NCI-H345 treated with DMSO at 0.1 percent for 48 hours (cell line): ENCODE measurements around the gene METTL4.

Experiments
- DNase-seq: peaks from one replicate; lab custom pipeline; 2025; ENCODE audit not compliant: unreplicated experiment; lab: John Stamatoyannopoulos, UW

Gene METTL4, protein sequence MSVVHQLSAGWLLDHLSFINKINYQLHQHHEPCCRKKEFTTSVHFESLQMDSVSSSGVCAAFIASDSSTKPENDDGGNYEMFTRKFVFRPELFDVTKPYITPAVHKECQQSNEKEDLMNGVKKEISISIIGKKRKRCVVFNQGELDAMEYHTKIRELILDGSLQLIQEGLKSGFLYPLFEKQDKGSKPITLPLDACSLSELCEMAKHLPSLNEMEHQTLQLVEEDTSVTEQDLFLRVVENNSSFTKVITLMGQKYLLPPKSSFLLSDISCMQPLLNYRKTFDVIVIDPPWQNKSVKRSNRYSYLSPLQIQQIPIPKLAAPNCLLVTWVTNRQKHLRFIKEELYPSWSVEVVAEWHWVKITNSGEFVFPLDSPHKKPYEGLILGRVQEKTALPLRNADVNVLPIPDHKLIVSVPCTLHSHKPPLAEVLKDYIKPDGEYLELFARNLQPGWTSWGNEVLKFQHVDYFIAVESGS

DNA sequence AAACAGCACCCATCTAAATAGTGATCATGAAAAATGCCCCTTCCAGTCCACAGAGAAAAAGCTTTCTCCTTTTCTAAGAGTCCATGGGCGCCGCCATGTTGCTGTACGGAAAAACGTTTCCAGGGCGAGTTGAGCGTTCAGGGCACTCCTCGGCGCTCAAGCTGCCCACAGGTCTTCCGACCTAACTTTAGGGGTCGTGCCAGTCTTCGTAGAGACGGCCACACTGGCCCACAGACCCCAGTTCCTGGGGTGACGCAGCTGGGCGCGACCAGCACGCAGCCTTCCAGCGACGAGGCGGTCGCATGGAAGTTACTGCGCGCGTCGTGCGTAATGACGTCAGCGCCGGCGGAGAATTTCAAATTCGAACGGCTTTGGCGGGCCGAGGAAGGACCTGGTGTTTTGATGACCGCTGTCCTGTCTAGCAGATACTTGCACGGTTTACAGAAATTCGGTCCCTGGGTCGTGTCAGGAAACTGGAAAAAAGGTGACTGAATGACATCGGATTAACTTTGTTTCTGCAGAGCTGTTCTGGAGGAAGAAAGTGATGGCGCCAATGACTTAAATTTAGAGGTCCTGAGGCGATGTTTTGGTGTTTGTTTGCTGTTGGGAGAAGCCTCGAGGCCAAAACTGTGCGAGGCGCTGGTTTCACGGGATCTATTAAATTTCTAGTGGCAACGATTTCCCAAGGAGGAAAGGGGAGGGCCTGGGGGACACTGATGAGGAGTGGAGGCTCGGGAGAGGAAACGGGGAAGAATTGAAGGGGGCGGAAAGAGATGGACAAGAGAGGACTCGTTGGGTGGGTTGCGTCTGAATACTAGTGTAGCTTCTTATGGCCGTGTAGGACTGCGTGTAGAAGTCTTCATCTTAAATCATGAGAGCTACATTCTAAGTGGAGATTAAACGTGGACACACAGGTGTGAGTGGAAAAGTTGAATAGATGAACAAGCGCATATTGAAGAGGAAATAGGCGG lies at the start of gene METTL4, which contains the start of gene NDC80:
Gene METTL4 (minus strand): TSS at position 306 of the 971 bp plus-strand sequence. CDS start 4,289 bp downstream, outside the sequence.
Gene NDC80 (plus strand): TSS at position 358 of the 971 bp plus-strand sequence. CDS start 1,429 bp downstream, outside the sequence.
- DNase-seq = peak; percentile 79

DNA sequence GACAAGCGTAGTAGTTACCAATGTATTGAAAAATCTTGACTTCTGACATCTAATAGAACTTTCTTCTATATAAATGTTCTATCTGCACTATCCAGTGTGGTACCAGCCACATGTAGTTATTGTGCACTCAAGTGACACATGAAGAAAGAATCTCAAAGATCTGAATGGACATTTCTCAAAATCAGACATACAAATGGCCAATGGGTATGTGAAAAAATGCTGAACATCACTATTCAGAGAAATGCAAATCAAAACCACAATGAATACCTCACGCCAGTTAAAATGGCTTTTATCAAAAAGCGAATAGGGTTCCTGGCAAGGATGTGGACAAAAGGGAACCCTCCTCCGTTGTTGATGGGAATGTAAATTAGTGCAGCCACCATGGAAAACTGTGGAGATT lies 46.7 kb upstream of the METTL4 start:
- DNase-seq = no peak

DNA sequence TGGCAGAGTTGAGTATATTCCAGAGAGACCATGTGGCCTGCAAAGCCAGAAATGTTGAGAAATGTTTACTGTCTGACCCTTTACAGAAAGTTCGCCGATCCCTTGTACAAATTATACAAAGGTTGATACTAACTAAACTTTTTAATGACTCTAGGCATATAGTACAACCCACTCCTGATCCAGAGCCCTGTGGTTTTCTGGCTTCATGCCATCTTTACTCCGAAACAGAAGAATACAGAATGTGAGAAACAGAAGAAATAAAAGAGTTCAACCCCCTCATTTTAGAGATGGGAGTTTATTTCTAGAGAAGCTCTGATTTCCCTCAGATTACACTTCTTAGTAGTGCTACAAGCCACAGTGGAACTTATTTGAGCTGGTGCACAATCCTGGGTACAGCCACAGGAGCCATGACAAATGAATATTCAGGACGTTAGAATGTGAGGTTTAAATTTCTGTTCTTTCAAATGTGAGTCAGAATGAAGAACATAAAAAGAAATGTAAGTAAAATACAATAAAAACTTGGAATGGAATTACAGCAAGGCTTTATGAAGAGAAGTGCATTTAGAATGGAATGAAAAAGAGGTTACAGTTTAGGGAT lies 46.2 kb upstream of the METTL4 start:
- no peak for DNase-seq

DNA sequence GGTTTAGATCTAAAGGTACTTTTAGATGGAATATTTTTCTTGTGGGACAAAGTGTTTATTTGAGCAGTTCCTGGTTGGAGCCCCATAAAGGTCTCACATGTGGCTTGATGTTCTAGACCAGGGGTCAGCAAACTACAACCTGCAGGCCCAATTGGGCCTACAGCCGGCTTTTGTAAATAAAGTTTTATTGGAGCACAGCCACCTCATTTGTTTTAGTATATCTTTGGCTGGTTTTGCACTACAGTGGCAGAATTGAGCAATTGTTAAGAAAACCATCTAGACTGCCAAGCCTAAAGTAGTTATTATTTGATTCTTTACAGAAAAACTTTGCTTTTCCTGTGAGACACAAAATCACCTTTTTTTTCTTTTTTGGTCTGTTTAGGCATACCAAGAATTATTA lies 41.7 kb upstream of the METTL4 start:
- no peak for DNase-seq

DNA sequence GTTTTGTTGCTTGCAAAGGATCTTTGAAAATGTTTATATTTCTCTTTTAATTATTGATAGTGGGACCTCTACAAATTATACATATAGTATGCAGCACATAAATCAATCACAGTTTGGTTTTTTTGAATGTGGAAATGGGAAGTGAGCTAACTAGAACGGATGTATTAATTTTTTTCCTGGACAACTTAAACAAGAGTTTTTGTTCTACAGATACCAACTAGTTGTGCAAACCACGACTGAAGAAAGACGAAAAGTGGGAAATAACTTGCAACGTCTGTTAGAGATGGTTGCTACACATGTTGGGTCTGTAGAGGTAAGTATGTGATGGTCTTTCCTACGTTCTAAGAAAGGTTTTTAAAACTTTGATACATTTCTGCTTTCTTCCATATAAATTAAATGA lies 39.2 kb upstream of the METTL4 start:
- no peak for DNase-seq

DNA sequence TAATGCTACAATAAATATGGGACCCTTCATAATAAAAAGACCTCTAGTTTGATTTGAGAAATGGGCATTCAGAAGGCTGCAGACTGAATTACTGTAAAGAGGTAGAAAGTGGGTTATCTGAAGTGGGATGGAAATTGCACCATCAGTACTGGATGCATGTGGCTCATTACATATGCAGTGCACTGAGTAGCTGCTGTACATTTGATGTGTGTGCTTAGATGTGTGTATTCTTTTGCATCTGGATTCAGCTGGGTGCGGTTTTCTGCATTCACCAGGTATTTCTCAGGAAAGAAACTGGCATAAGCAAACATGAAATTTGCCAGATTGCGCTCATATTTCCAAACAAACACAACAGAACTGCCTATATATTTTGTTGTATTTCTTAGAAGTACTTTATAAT lies 38.3 kb upstream of the METTL4 start:
- no peak for DNase-seq

DNA sequence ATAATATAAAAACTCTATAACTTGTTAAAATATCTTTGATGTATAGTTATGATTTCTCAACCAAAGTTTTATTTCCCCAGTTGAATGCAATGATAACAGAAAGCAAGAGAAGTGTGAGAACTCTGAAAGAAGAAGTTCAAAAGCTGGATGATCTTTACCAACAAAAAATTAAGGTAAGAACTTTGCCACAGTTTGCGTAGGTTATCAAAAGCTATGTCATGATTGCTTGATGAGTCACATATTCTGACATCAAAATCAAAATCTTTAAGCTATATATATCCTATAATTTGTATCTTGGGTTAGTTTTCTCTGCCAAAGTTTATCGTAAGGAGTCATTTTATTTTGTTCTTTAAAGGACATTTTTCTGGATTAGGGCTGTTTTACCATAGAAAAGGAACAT lies 35.0 kb upstream of the METTL4 start:
- no peak for DNase-seq

DNA sequence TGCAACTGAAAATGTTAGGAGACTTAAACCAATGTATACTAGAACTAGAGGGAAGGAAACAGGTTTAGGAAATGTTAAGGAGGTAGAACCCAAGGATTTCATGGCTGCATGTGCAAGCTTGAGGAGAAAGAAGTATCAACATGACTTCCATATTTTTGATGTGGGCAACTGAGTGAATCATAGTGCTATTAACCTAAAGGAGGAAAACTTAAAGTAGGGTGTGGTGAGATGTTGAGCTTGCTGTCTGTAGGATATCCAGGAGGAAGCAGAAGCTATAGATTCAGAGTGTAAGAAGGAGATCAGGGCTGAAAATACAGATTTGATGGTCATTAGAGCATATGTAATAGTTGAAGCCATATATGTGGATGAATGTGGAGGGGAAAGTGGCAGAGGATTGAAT lies 31.5 kb upstream of the METTL4 start:
- no peak for DNase-seq

DNA sequence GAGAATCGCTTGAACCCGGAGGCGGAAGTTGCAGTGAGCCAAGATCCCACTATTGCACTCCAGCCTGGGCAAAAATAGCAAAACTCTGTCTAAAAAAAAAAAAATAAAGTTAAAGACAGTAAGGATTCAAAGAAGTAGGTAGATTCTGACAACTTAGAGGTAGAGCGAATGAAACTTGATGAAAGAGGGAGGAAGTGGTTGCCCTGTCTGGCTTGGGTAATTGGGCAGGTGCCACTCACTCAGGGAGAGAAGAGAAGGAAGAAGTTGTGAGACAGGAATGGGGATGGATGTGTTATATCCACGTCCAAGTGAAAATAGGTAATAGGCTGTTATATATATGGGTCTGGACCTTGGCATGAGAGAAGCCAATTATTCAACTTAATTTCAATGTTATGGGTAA lies 26.3 kb upstream of the METTL4 start:
- no peak for DNase-seq

DNA sequence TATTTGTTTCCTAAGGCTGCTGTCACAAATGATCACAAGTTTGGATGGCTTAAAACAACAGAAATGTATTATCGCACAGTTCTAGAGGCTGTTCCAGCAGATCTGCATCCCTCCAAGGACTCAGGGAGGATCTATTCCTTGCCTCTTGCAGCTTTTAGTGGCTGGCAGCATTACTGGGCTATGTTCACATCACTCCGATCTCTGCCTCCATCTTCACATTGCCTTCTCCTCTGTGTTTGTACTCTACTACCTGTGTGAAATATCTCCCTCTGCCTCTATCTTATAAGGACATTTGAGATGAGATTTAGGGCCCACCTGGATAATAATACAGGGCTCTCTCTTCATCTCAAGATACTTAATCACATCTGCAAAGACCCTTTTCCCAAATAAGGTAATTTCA lies 19.0 kb upstream of the METTL4 start:
- no peak for DNase-seq

DNA sequence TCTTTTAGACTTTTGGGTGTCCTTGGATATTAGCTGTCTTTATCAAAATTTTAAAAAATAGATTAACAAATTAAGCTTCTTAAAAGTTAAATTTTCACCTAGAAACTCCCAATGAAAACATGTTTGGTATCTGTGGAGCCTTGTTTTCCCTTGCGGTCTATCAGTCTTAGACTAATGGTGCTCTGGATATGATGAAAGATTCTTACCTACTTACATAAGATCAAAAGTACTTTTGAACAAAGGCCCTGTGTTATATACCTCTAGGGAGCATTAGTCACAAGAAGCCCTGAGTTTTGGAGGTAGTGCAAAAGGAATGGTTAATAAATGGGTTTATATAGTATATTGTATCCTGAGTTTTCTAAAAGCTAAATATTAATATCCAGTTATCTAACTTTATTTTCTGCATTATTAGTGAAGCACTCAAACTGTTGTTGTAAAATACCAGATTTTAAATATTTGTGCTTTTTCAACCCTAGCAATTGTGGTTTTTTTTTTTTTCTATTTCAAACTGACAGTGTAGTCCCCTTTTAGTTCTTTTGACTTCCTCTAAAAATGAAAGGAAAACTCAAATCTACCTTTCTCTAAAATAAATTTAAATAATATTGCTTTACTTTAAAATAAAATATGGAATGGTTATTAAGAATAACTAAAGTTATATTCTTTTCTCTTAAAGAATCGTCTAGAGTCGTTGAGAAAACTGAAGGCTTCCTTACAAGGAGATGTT lies 18.2 kb upstream of the METTL4 start:
- no peak for DNase-seq

DNA sequence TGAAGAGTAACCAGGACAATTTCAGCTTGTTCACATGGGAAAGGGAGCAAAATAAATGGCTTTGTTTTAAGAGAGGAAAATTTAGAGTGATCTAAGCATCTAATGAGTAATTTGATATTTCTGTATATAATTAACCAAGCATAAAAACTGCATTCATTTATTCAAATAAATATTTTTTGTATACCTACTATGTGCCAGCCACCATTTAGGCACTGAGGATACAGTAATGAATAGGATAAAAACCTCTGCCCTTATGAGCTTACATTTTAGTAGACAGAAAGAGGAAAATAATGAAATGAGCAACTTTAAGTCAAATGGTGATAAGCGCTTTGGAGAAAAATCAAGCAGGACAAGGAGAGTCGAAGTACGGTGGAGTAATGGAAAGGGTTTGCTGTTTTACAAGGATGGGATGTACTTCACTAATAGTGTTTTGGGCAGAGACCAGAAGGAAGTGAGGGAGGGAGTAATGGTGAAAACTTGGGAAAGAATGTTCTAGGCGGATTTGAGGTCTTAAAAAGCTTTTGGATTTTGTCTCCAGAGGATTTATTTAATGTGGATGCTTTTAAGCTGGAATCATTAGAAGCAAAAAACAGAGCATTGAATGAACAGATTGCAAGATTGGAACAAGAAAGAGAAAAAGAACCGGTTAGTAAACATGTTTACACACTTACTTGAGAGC lies 17.5 kb upstream of the METTL4 start:
- DNase-seq = no peak

DNA sequence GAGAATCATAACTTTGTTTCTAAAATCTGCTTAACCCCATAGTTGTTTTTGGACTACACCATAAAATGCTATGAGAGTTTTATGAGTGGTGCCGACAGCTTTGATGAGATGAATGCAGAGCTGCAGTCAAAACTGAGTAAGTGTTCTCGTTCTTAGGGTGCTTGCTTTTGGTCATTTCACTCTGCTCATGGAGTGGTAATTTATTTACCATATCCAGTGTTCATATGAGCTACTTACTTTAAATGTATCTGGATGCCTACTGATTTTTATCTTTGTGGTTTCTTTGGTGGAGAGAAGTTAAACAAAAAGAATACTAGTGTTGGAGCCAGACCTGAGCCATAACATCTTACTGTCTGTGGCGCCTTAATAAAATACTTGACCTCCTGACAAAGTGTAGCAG lies 16.5 kb upstream of the METTL4 start:
- no peak for DNase-seq

DNA sequence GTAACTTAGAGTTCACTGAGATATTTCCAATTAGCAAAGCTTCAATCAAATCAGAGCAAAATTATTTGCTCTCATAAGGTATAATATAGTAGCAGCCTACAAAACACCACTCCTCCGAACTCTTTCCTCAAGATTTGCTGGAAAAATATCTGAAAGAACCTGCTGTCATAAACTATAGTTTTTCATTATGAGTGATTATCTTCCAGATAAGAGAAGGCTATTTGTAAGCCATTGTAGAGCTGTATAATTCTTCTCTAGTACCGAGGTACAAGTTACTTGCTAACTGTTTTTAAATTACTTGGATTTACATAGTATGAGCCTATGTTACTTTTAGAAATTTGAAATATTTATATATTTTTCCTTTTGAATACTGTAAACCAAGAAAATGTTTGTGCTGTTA lies 2.1 kb upstream of the METTL4 start:
- DNase-seq = no peak

DNA sequence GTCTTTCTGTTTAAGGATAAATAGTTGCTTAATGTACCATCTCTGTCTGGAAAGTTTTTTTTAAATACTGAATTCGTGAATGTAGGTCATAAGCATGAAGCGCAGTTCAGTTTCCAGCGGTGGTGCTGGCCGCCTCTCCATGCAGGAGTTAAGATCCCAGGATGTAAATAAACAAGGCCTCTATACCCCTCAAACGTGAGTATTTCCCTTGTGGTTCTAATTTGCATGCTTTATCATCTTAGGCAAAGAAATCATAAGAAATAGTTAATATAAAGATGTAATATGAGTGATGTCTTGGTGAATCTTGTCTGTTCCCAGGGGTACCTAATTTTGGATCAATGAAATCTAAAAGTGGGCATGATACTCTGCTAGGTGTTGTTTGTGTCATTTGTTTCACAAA lies 1.6 kb upstream of the METTL4 start:
- DNase-seq = no peak

DNA sequence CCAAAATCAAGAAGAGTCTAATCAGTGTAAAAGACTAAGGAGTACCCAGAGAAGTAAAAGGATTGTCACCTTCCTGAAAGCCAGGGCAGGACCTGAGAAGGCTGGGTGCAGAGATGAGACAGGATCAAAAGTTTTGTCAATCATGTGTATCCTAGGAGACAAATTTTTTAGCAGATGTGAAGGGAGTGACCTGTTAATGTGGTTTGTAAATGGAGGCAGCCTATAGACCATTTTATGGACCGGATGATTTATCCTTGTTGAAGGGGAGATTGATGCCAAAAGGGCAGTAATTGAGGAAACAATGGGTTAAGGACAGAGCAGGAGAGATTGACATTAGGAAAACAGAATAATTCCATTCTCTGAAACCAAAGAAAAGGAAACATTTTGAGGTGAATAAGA lies 865 bp upstream of the METTL4 start:
- peak; percentile 9 for DNase-seq

DNA sequence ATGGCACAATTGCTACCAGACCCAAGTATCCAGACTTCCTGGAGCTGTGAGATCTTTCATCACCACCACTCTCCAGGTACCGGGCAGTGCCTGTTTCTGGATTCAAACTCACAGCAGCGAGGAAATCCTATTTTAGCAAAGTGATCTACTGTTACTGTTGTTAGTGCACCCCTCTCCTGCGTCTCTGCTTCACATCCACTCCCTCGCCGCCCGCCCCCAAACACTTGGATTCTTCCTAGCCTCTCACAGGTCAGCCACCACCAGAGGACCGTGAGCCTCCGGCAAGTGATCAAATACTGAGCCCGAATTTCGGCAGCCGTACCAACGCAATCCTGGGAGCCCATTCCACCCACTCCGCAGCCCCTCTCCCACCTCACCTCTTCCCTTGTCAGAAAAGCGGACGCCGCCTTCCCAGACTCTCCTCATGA lies 519 bp downstream of the METTL4 start:
- peak; percentile 49 for DNase-seq

DNA sequence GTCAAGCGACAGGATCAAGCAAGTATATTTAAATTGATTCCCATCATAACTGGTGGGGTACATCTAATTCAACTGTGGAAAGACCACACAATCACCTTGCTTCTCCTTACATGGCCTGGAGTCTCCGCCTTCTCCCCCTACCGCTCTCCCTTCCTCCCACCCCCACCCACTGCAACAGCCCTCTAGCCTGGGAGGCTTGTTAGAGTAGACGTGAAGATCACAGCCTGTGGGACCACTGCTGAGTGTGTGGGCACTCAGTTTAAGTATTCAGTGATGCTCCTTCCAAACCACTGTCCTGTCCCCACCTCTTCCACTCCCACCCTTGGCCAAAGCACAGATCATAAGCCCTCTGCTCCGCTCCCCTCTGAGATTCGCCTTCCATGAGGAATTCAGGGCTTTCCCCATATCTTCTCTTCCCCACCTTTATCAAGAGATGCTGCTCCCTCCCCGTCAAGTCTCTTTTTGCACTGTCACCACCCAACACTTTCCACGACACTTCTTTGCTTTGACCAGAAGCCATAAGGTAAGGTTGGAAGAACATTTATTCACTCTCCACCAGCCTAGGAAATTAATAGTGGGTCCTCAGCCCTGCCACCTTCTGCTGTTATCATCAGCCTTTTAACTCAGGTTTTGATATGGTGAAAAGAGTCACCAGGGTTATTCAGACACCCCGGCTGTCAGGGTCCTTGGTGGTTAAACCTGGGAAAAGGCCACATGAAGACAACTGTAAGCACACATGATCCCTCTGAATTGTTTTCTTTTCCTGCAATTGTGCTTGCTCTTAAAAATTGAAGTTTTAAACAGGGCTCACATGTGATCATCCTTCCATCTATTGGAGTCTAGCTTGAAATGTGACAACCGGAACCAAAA lies 1.7 kb downstream of the METTL4 start:
- DNase-seq = no peak

DNA sequence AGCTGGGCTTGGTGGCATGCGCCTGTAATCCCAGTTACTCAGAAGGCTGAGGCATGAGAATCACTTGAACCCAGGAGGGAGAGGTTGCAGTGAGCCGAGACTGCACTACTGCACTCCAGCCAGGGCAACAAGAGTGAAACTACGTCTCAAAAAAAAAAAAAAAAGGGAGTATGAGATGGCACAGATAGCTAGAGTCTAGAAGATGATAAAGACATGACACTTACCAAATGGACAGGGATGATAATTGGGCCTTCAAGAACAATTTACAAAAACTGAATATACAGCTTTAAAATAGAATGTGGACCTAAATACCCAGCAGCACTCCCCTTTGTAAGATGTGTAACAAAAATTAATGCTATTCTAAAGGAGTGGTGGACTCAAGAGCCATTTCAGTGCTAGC lies 2.7 kb downstream of the METTL4 start:
- DNase-seq = no peak
